Transverse colon (tissue), 4 donors: ENCODE measurements around the gene RAB19. TPM values are rescaled to one million over a fixed set of nuclear protein-coding genes. Genes with fewer than 3 reads are reported as not detected.

Experiments used
- DNase-seq: peaks from one replicate; pipeline ENCODE4 v3.0.0-alpha.2; 2019
- H3K27ac ChIP-seq, 4 donors: fragments of 200-600 bp; sonication (generic); 2 replicates each; pipeline ENCODE4 v1.5.1; 2016 to 2018; ENCODE audit warnings: inconsistent platforms in 4 of 4
- H3K27me3 ChIP-seq: fragments of 200-600 bp; sonication (generic); 2 replicates; pipeline ENCODE4 v1.5.1; 2017; ENCODE audit warnings: inconsistent platforms
- H3K36me3 ChIP-seq, 4 donors: fragments of 200-600 bp; sonication (generic); 2 replicates each; pipeline ENCODE4 v1.5.1; 2017 to 2019; ENCODE audit warnings: inconsistent platforms in 4 of 4
- H3K4me1 ChIP-seq, 4 donors: fragments of 200-600 bp; sonication (generic); 2 replicates each; pipeline ENCODE4 v1.5.1; 2017 to 2020; ENCODE audit warnings: inconsistent platforms in 4 of 4
- H3K4me3 ChIP-seq, 4 donors: fragments of 200-600 bp; sonication (generic); 1 replicate in 1 of 4; 2 replicates in 3 of 4; pipeline versions ENCODE4 v1.5.1 to v1.6.1; 2017 to 2019; ENCODE audit warnings: inconsistent platforms in 4 of 4
- H3K9me3 ChIP-seq, 2 donors: fragments of 200-600 bp; sonication (generic); 2 replicates each; pipeline ENCODE4 v1.5.1; 2017 to 2019; ENCODE audit warnings: inconsistent platforms in 2 of 2
- CTCF ChIP-seq, 5 experiments: fragments of 200-600 bp in 3 of 5; fragments of 450-650 bp in 2 of 5; sonication (generic) in 3 of 5; IDR thresholded peaks; 1 replicate in 2 of 5; 2 replicates in 3 of 5; pipeline ENCODE4 v1.5.1; 2016 to 2017; ENCODE audit warnings: antibody characterized with exemption in 5 of 5, inconsistent platforms in 3 of 5, mild to moderate bottlenecking in 2 of 5, moderate library complexity in 1 of 5
- EP300 ChIP-seq: sonication (generic); formaldehyde crosslinking; IDR thresholded peaks from one replicate; pipeline ENCODE4 v1.6.1; 2017; ENCODE audit warnings: antibody characterized with exemption, low read depth
- POLR2A ChIP-seq: fragments of 450-650 bp; IDR thresholded peaks from one replicate; pipeline ENCODE4 v1.6.1; 2016; ENCODE audit warnings: antibody characterized with exemption, mild to moderate bottlenecking, moderate library complexity
- POLR2AphosphoS5 ChIP-seq, 3 donors: sonication (generic); formaldehyde crosslinking; IDR thresholded peaks; one replicate each; pipeline ENCODE4 v1.6.1; 2016; ENCODE audit warnings: antibody characterized with exemption in 3 of 3
- WGBS, 2 donors: methylation state at CpG; one replicate each; pipeline ENCODE4 v1.1.5; 2018; ENCODE audit warnings: low coverage in 1 of 2; 5-methylcytosine and 5-hydroxymethylcytosine counted together
- in situ Hi-C, 4 donors: fragments of 200-750 bp; cut with MboI; loops; one replicate each; pipeline versions ENCODE4 v1.15.0 to v1.15.1; 2017; ENCODE audit warnings: low sequenced_read_pairs in 3 of 4, low pct_ligation_motif_present in 1 of 4, low pct_unique_long_range_greater_than_20kb in 1 of 4
- intact Hi-C: fragments of 100-400 bp; cut with DNase I; formaldehyde crosslinking; loops from one replicate; pipeline ENCODE4 v1.15.1; 2023; ENCODE audit warnings: low total_unique reads
- small RNA-seq, 4 donors: library from RNA; depleted of rRNA; stranded (forward); fragments of <200 nt; gene quantifications; one replicate each; pipeline ENCODE3, GENCODE V24; 2016
- total RNA-seq, 4 donors: library from RNA; depleted of rRNA; stranded (reverse); fragments of >200 nt; gene quantifications; one replicate each; pipeline ENCODE4 v1.1.0, GENCODE V29; 2016

Gene RAB19
- total RNA-seq, 4 donors from 2014 or later = 10.3 to 87.9 (median 18.9) TPM

GRCh38 chr7:140463111-140463510 is 59.3 kb downstream of the RAB19 start:
- intact Hi-C loops (no loop called here), in situ Hi-C loops (no loop called here)
- peaks cover 0 to 53% (median 26%) of the 10 kb centered on the region in 4 donors for H3K36me3 ChIP-seq
- no peaks in the 10 kb centered on the region for H3K27me3 ChIP-seq
- TF ChIP-seq POLR2AphosphoS5 (IDR thresholded peaks at IDR 0.05) = no peak
- no peak for TF ChIP-seq CTCF (IDR thresholded peaks at IDR 0.05)
- no peak for TF ChIP-seq EP300
- no peak for TF ChIP-seq POLR2A
- no peak overlapping the region for H3K27ac ChIP-seq
- no peak for DNase-seq
- 100% methylated on average over 1 to 2 of the region's 2 CpGs for WGBS, 2 donors
- H3K4me1 ChIP-seq = no peaks in the 10 kb centered on the region
- no peak overlapping the region for H3K4me3 ChIP-seq
- H3K9me3 ChIP-seq = no peaks in the 10 kb centered on the region

- peak; percentile 62 for DNase-seq
- in situ Hi-C loops (no loop called here), intact Hi-C loops (loop anchor here (5.0 kb wide), 1 partner anchor 176 kb away; no protein-coding TSS in a partner anchor)
- WGBS, 2 donors = 19 to 30% methylated on average over 2 of the region's 2 CpGs
- TF ChIP-seq POLR2AphosphoS5 (IDR thresholded peaks at IDR 0.05) (no peak), CTCF (IDR thresholded peaks at IDR 0.05) (peak; percentile 45 to 76 (median 56))
- H3K36me3 ChIP-seq = peaks cover 0 to 14% (median 3%) of the 10 kb centered on the region in 4 donors
- no peak overlapping the region for H3K4me3 ChIP-seq
- no peaks in the 10 kb centered on the region for H3K27me3 ChIP-seq
- H3K9me3 ChIP-seq = no peaks in the 10 kb centered on the region
- H3K27ac ChIP-seq = peak overlapping the region; percentile 28 to 98 (median 96)
- peaks cover 14 to 37% (median 23%) of the 10 kb centered on the region in 4 donors for H3K4me1 ChIP-seq
Observed at GRCh38 chr7:140475747-140476333, 72.0 kb downstream of the RAB19 start.

GRCh38 chr7:140476698-140477261 is 72.9 kb downstream of the RAB19 start:
- in situ Hi-C loops (no loop called here), intact Hi-C loops (loop anchor here (5.0 kb wide), 1 partner anchor 176 kb away; no protein-coding TSS in a partner anchor)
- H3K4me1 ChIP-seq = peaks cover 14 to 37% (median 23%) of the 10 kb centered on the region in 4 donors
- H3K4me3 ChIP-seq = peak overlapping the region in 3 of 4 donors; percentile 90 to 95 (median 94)
- WGBS, 2 donors = 30 to 52% methylated on average over 1 to 11 of the region's 11 CpGs
- H3K27ac ChIP-seq = peak overlapping the region; percentile 96 to 98 (median 97)
- H3K9me3 ChIP-seq = no peaks in the 10 kb centered on the region
- no peaks in the 10 kb centered on the region for H3K27me3 ChIP-seq
- DNase-seq = no peak
- H3K36me3 ChIP-seq = peaks cover 0 to 4% (median 0%) of the 10 kb centered on the region in 4 donors
- TF ChIP-seq EP300 (no peak), CTCF (IDR thresholded peaks at IDR 0.05) (no peak), POLR2AphosphoS5 (IDR thresholded peaks at IDR 0.05) (no peak)

Small RNA genes lying within 50 kb of the gene (small RNA-seq; reads per million reads assigned to genes)
- gene RNA5SP247 (0 reads per million in 4 donors), gene RNA5SP248 (44.7 to 85.5 (median 69.0) reads per million in 4 donors)

Other genes starting within 250 kb of the RAB19 start
- 10 to 100 TPM; 21.9 to 84.2 (median 54.6) TPM for gene KDM7A, start 227.1 kb upstream of the RAB19 start, total RNA-seq
- 100 to 1,000 TPM in 1 of 4 donors, 10 to 100 TPM in 3; 34.8 to 132 (median 76.0) TPM for gene SLC37A3, start 5.5 kb upstream of the RAB19 start, total RNA-seq
- 100 to 1,000 TPM; 143 to 288 (median 187) TPM for gene MKRN1, start 75.4 kb downstream of the RAB19 start, total RNA-seq
- 10 to 100 TPM in 1 of 4 donors, 1 to 10 TPM in 3; 4.1 to 19.9 (median 7.1) TPM for gene DENND2A, start 236.8 kb downstream of the RAB19 start, total RNA-seq